Measurements from ENCODE around the gene SURF4. TPM values are rescaled to one million over a fixed set of nuclear protein-coding genes. Genes with fewer than 3 reads are reported as not detected.

Gene SURF4
- total and polyA plus RNA-seq, 2 donors from 2014 or later, result 121 to 138 TPM

DNA sequence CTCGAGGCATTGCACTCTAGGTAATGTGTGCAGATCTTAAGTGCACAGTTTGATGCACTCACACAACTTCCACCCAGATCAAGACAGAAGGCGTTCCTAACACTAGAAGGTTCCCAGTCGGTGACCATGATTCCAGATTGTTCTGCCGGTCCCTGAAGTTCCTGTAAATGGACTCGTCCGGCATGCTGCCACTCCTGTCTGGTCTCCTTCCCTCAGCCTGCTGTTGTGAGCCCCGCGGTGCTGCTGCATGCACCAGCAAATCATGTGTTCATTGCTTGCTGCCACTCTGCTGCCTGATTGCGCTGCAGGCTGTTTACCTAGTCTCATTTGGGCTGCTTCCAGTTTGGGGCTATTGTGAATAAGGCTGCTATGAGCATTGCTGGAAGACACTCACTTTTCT is 11.8 kb upstream of the SURF4 start:
- FAIRE-seq, result no peak
- Histone ChIP-seq H3K27ac (ENCODE audit: low read depth in 2 of 2, low read length in 2 of 2) (no peak overlapping the region), H3K4me3 (ENCODE audit: low read length in 3 of 3) (no peak overlapping the region), H3K36me3 (ENCODE audit: control insufficient read depth in 2 of 3, insufficient read depth in 3 of 3, low read length in 3 of 3) (peaks cover 0 to 3% (median 0%) of the 10 kb centered on the region in 3 donors), H3K9me3 (ENCODE audit: control insufficient read depth in 2 of 3, insufficient read depth in 1 of 3, low read length in 3 of 3) (peaks cover 0 to 4% (median 0%) of the 10 kb centered on the region in 3 donors), H3K4me1 (ENCODE audit: control insufficient read depth in 2 of 3, insufficient read depth in 2 of 3, low read depth in 1 of 3, low read length in 3 of 3) (no peaks in the 10 kb centered on the region), H3K9ac (ENCODE audit: low read length in 3 of 3) (no peak overlapping the region), H3K27me3 (ENCODE audit: control insufficient read depth, insufficient read depth, low read length) (no peaks in the 10 kb centered on the region)
- TF ChIP-seq, protein P1, sequence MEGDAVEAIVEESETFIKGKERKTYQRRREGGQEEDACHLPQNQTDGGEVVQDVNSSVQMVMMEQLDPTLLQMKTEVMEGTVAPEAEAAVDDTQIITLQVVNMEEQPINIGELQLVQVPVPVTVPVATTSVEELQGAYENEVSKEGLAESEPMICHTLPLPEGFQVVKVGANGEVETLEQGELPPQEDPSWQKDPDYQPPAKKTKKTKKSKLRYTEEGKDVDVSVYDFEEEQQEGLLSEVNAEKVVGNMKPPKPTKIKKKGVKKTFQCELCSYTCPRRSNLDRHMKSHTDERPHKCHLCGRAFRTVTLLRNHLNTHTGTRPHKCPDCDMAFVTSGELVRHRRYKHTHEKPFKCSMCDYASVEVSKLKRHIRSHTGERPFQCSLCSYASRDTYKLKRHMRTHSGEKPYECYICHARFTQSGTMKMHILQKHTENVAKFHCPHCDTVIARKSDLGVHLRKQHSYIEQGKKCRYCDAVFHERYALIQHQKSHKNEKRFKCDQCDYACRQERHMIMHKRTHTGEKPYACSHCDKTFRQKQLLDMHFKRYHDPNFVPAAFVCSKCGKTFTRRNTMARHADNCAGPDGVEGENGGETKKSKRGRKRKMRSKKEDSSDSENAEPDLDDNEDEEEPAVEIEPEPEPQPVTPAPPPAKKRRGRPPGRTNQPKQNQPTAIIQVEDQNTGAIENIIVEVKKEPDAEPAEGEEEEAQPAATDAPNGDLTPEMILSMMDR (IDR thresholded peaks at IDR 0.05; ENCODE audit: borderline replicate concordance, extremely low read depth, insufficient read depth), result no peak
- DNase-seq, result peak in 1 of 5 donors; percentile 39
- intact Hi-C loops (cut with DNase I), result no loop called here

GRCh38 chr9:133386338-133386737 is 10.5 kb upstream of the SURF4 start:
- DNase-seq, result no peak
- no peak overlapping the region for H3K9ac ChIP-seq (ENCODE audit: low read length in 3 of 3)
- no peak for FAIRE-seq
- H3K4me1 ChIP-seq (ENCODE audit: control insufficient read depth in 2 of 3, insufficient read depth in 2 of 3, low read depth in 1 of 3, low read length in 3 of 3), result no peaks in the 10 kb centered on the region
- H3K27me3 ChIP-seq (ENCODE audit: control insufficient read depth, insufficient read depth, low read length), result no peaks in the 10 kb centered on the region
- H3K4me3 ChIP-seq (ENCODE audit: low read length in 3 of 3), result no peak overlapping the region
- peaks cover 0 to 3% (median 0%) of the 10 kb centered on the region in 3 donors for H3K36me3 ChIP-seq (ENCODE audit: control insufficient read depth in 2 of 3, insufficient read depth in 3 of 3, low read length in 3 of 3)
- TF ChIP-seq, protein P1 (IDR thresholded peaks at IDR 0.05; ENCODE audit: borderline replicate concordance, extremely low read depth, insufficient read depth), result no peak
- intact Hi-C loops (cut with DNase I), result no loop called here
- H3K9me3 ChIP-seq (ENCODE audit: control insufficient read depth in 2 of 3, insufficient read depth in 1 of 3, low read length in 3 of 3), result peaks cover 0 to 4% (median 0%) of the 10 kb centered on the region in 3 donors
- no peak overlapping the region for H3K27ac ChIP-seq (ENCODE audit: low read depth in 2 of 2, low read length in 2 of 2)

GRCh38 chr9:133385452-133385851 is 9.6 kb upstream of the SURF4 start:
- FAIRE-seq, result no peak
- H3K4me1 ChIP-seq (ENCODE audit: control insufficient read depth in 2 of 3, insufficient read depth in 2 of 3, low read depth in 1 of 3, low read length in 3 of 3), result no peaks in the 10 kb centered on the region
- TF ChIP-seq, protein P1 (IDR thresholded peaks at IDR 0.05; ENCODE audit: borderline replicate concordance, extremely low read depth, insufficient read depth), result no peak
- H3K9me3 ChIP-seq (ENCODE audit: control insufficient read depth in 2 of 3, insufficient read depth in 1 of 3, low read length in 3 of 3), result peaks cover 0 to 4% (median 0%) of the 10 kb centered on the region in 3 donors
- peaks cover 0 to 3% (median 0%) of the 10 kb centered on the region in 3 donors for H3K36me3 ChIP-seq (ENCODE audit: control insufficient read depth in 2 of 3, insufficient read depth in 3 of 3, low read length in 3 of 3)
- intact Hi-C loops (cut with DNase I), result no loop called here
- no peak overlapping the region for H3K4me3 ChIP-seq (ENCODE audit: low read length in 3 of 3)
- no peak for DNase-seq
- H3K27ac ChIP-seq (ENCODE audit: low read depth in 2 of 2, low read length in 2 of 2), result no peak overlapping the region
- H3K27me3 ChIP-seq (ENCODE audit: control insufficient read depth, insufficient read depth, low read length), result no peaks in the 10 kb centered on the region
- no peak overlapping the region for H3K9ac ChIP-seq (ENCODE audit: low read length in 3 of 3)
